Measurements from ENCODE around the gene AMIGO3.
"Not testable (repeated sequence)": the region's sequence is repeated elsewhere in the genome, so short reads cannot be mapped to it uniquely, and the experiment has no call there.

The AMIGO3 gene

DNA sequence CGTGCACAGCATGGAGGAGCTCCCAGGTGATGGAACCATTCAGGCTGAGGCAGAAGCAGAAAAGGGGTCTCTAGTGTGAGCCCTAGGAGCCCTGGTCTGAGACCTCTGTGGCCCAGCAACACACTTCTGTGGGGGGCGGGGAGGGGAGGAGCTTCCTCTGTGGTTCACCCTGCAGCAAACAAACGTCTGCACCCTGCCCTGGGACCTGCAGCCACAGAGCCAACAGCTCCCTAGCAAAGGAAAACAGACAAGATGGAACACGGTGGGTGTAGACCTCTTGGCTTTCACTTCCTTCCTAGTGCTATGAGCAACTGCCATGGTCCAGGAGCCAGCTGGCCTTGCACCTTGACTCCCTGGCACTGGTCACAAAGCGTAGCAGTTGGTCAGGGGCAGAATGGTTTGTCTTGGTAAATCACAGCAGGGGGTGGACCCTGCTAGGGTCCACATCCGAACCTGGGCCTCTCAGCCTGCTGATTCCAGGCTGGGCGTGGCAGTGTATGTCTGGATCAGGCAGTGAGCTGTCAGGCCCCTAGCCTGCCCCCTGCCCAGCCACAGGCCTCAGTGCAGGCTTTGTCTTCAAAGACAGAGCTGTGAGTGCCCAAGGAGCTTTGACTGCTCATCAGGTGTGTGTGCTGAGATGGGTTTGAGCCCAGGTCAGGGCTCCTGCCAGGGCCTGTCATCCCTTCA, 6.7 kb downstream of the AMIGO3 start:
- DNase-seq (ENCODE audit: insufficient read length, low spot score) = no peak

DNA sequence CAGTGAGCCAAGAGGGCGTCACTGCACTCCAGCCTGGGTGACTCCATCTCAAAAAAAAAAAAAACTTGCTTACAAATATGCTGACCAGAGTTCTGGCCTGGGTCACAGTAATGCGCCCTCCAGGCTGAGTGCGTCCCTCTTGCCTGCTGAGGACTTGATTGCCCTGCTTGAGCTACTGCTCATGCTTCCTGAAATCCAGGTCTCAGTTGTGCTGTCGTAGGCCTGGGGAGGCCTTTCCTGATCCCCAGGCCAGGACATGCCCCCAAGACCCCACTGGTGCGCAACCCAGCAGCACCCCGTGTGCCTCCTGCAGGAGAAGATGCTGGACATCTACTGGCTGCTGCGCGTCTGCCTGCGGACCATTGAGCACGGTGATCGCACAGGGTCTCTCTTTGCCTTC, 7.3 kb downstream of the AMIGO3 start:
- FAIRE-seq = no peak
- no peak for DNase-seq (ENCODE audit: insufficient read length, low spot score)

More for the DNA sequence above, 6.7 kb downstream of the AMIGO3 start:
- no peak for FAIRE-seq

DNA sequence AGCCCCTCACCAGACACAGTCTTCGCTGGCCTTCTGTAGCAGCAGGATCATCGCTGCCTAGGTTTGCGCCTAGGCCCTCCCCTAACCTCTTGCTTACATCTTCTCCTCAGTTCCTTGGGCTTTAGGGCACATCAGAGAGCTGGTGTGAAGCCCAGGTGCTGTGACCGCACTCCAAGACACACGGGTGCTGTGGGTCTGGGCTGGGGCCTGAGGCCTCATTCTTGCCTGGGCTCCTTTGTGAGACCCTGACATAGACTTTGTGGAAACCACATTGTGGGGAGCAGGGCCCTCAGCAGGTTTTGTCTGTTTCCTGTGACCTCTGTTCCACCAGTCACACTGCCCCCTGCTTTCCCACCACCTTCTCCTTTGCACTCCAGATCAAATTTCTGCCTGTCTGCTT, 8.0 kb downstream of the AMIGO3 start:
- DNase-seq (ENCODE audit: insufficient read length, low spot score) = no peak
- no peak for FAIRE-seq

DNA sequence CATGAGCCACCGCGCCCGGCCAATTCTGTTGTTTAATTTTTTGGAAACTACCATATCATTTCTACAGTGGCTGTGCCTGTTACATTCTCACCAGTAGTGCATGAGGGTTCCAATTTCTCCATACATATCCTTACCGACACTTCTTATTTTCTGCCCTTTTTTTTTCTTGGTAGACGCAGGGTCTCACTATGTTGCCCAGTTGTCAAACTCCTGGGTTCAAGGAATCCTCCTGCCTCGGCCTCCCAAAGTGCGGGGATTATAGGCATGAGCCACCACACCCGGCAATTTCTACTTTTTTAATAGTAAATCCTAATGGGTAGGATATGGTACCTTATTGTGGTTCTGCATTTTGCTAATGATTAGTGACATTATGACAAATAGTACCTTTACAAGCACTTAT, 9.6 kb downstream of the AMIGO3 start:
- FAIRE-seq = no peak
- no peak for DNase-seq (ENCODE audit: insufficient read length, low spot score)

DNA sequence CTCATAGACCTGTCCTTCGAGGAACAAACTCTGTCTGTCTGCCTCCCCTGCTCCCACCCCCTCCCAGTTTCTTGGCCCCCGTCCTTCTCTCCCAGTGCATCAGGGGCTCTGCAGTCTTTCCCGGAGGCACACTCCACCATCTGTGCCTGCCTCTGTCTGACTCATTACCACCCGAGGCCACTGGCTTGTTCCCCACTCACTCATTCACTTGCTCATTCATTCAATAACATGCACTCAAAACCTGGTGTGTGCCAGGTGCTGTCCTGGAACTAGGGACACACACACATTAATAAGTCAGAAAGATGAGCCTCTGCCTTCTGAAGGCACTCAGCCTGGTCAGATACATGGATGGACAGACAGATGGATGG, 12.4 kb downstream of the AMIGO3 start:
- DNase-seq (ENCODE audit: insufficient read length, low spot score) = no peak
- no peak for FAIRE-seq

DNA sequence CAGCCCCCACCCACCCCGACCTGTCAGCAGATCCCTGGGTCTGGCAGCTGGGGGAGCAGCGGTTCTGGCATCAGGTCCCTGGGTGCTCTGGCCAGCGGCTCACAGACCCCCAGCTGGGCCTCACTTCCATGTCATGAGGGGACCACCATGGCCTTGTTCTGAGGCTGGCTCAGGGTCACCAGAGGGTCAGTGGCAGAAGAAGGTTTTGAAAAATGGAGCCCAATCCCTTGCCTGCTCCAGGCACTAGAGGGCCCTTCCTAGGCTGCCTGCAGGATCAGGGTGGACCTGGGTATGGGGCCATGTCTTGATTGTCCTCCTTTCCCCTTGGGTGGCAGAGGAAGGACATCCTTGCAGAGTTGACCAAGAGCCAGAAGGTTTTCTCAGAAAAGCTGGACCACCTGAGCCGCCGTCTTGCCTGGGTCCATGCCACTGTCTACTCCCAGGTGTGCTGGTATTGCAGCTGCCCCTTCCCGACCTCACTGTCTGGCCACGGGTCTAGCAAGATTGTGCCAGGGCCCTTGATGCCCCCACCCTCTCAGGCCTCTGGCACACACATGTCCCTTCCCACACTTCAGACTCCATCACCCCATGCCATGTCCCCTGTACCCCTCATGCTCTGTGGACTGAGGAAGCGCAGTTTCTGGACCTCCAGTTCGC, 12.9 kb downstream of the AMIGO3 start:
- FAIRE-seq (no peak), DNase-seq (ENCODE audit: insufficient read length, low spot score) (no peak)

DNA sequence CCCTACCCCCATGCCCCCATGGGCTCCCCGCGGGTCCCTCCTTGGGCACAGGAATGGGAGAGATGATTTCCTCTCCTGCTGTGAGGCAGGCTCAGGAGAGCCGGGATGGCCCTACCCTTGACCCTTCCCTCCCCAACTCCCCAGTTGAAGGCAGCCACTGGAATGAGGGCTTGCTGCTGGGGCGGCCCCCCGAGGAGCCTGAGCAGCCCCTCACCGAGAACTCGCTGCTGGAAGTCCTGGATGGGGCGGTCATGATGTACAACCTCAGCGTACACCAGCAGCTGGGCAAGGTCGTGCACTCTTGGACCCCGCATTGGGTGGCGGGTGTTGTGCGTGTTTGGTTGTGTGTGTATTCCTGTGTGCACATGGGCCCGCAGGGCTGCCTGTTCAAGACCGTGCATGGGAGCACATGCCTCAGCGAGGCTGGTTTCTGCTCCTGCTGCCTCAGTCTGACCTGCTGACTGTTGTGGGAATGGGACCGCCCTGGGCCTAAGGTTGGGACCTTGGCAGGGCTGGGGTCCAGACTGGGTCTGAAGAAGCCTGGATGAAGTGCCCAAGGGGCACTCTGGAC, 14.0 kb downstream of the AMIGO3 start:
- no peak for DNase-seq (ENCODE audit: insufficient read length, low spot score)
- no peak for FAIRE-seq

DNA sequence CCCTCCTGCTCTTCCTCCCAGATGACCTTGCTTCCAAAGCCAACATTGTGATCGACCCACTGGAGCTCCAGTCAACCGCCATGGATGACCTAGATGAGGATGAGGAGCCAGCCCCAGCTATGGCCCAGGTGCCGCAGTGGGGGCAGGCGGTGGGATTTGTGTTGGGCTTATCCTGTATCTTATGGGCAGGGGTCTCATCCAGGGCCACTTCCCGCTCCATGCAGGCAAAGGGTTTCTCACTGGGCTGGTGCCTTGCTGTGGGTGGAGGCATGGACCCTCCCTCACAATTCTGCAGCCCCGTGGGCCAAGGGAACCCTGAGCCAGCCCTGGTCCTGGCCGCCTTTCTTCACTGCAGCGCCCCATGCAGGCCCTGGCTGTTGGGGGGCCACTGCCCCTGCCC, 14.9 kb downstream of the AMIGO3 start:
- FAIRE-seq = no peak

DNA sequence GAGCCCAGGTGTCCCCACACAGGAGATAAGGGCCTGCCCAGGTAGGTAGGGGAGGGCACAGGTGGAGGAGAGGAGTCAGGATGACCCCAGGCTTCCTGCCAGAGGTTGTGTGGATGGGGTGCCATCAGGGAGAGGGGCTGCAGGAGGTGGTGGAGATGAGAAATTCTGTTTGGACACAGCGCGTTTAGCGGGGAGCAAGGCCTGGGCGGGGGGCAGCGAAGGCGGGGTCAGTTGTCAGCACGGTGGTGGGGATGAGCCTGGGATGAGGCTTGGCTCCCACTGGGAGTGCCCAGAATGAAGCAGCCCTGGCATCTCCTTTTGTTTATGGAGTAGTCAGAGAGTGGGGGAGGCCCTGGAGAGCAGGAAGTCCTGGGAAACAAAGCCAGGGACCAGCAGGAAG, 15.5 kb downstream of the AMIGO3 start:
- FAIRE-seq (no peak), DNase-seq (ENCODE audit: insufficient read length, low spot score) (no peak)

More for the DNA sequence above, 14.9 kb downstream of the AMIGO3 start:
- DNase-seq (ENCODE audit: insufficient read length, low spot score) = no peak

DNA sequence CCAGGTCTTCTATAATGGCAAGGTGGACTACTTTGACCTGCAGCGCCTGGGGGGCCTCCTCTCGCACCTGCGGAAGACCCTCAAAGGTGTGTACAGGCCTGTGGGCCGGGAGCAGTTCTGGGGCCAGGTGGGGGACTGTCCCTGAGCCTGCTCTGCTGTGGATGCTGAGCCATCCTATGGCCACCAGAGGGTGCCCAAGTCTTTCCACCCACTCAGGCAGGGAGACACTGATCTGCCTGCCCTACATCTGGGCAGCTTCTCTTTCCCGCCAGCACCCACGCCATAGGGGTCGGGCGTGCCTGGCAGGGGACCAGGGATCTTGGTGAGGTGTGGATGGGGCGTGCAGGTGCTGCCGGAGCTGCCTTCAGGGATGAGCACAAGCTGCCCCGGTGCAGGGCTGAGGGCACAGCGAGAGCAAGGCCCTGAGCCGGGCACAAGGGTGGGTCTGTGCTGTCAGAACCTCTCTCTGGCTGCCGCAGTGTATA, 16.0 kb downstream of the AMIGO3 start:
- DNase-seq (ENCODE audit: insufficient read length, low spot score) = peak; percentile 90

DNA sequence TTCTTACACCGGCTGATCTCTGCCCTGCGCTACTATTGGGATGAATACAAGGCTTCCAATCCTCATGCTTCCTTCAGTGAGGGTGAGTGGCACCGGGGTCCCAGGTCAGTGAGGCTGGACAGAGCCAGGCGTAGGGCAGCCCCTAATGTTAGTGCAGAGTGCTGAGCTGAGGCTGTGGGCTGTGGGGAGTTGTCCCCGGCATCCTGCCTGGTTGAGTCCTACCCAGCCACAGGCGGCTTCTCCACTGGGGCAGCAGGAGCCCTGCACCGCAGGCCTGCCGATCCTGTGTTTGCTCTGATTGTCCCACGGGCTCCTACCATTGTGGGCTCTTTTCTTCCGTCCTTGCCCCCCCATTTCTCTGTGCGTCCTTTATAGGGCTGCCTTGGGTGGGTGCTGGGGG, 16.8 kb downstream of the AMIGO3 start:
- FAIRE-seq = no peak
- no peak for DNase-seq (ENCODE audit: insufficient read length, low spot score)

More for the DNA sequence above, 16.0 kb downstream of the AMIGO3 start:
- FAIRE-seq = peak; percentile 86

DNA sequence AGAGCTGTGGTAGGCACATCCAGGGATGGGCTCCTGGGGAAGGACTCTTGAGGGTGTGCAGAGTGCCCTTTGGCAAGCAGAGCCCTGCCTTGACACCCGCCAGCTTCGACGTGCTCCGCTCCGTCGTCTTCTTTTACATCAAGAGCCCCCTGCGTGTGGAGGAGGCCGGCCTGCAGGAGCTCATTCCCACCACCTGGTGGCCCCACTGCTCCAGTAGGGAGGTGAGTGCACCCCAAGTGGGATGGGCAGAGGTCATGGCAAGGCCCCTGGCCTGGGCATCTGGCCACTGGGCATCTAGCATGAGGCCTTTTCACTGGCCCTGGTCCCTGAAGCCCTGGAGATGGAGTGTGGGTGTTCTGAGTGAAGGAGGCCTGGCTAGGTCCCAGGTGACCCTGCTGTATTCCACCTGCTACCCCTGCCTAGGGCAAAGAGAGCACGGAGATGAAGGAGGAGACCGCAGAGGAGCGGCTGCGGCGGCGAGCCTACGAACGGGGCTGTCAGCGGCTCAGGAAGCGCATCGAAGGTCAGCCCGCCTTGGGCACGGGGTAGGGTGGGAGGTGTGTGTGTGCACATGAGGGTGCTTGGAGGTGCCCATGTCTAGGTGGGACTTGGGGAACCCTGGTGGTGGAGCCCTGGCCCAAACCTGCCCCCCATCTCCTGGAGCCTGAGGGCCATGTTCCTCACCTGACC, 18.0 kb downstream of the AMIGO3 start:
- DNase-seq (ENCODE audit: insufficient read length, low spot score) = no peak
- FAIRE-seq = no peak

DNA sequence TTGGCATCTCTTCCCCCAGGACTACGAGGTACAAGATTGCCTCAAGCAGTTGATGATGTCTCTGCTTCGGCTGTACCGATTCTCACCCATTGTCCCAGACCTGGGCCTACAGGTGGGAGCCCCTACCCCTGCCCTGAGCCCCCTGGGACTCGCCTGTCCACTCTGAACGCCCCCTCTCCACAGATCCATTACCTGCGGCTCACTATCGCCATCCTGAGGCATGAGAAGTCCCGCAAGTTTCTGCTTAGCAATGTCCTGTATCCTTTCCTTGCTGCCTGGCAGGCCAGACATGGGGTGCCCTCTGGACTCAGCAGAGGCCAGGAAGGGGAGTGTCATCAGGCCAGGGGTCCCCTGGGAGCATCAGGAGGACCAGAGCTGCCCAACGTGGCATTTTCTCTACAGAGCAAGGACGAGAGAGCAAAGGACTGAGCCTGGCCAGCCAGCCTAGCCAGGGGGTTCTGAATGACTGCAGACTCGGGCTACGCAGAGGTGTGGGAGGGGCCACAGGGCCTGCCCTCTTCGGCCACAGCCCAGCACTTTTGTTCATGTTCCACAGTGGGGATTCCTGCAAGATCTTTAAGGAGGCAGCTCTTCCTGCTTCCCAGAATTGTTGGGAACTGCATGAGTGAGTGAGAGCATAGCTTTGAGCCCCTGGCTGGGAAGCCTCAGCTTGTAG, 18.9 kb downstream of the AMIGO3 start:
- FAIRE-seq (no peak), DNase-seq (ENCODE audit: insufficient read length, low spot score) (no peak)

DNA sequence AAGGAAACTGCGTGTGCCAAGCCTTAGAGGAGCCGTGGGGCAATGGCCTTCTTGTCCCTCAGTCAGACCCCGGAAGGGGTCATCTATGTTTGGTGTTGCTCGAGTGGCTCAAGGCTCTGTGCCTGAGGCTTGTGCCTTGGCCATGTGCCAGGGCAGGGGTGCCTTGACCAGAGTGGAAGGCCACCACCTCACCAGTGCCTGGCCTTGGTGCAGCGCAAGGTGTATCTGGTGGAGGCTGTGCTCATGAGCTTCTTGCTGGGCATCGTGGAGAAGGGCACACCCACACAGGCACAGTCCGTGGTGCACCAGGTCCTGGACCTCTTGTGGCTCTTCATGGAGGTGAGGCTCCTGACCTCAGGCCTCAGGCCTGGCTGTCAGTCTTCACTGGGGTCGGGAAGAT, 19.5 kb downstream of the AMIGO3 start:
- FAIRE-seq (no peak), DNase-seq (ENCODE audit: insufficient read length, low spot score) (no peak)

DNA sequence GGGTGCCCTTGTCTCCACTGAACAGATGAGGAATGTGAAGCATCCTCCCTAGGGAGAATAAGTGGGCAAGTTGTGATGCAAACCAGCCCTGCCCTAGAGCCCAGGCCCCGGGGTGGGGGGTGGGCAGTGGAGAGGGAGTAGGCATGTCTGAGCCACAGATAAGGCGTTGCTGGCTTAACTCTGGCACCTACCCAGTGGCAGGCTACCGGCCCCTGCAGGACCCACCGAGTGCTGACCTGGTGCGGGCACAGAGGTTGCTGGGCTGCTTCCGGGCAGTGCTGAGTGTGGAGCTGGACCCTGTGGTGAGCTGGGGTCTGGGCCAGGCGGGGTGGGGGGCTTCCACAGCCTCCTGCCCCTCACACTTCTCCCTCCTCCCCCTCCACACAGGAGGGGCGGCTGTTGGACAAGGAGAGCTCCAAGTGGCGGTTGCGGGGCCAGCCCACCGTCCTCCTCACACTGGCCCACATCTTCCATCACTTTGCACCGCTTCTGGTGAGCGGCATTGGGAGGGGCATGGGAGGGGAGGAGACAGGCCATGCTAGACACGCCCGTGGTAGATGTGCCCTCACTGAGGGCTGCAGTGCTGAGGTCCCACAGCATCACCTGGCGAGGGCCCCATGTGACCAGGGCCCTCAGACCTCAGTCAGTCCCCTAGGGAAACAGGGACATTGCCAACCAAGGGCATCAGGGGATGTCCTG, 20.1 kb downstream of the AMIGO3 start:
- FAIRE-seq (no peak), DNase-seq (ENCODE audit: insufficient read length, low spot score) (no peak)

DNA sequence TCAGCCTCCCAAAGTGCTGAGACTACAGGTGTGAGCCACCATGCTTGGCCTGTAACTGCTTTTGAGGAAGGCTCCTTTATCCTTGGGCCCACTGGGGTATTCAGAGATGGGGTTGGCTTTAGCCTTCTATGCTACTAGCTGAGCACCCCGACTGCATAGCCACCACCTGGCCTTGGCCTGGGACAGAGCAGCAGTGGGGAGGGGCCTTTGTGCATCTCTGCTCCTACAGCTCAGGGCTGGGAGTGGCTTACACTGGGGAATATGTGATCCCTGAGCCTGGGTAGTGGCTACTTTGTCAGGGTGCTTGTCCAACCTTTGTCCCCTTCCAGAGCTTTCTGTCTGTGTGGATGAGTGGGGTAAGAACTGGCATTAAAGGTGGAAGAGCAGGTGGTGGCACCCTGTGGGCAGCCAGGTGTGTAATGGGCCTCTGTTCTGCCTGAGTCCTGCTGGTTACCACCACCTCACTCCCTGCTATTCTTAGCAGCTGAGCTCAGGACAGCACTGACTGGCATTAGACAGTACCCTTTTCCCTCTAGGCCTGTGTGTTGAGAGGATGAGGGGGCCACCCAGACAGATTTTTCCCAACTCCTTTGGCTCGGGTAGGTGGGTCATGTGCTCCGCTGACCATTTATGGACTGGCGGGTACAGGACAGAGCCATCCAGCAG, 24.0 kb downstream of the AMIGO3 start:
- FAIRE-seq; DNase-seq (ENCODE audit: insufficient read length, low spot score): not testable (repeated sequence)

DNA sequence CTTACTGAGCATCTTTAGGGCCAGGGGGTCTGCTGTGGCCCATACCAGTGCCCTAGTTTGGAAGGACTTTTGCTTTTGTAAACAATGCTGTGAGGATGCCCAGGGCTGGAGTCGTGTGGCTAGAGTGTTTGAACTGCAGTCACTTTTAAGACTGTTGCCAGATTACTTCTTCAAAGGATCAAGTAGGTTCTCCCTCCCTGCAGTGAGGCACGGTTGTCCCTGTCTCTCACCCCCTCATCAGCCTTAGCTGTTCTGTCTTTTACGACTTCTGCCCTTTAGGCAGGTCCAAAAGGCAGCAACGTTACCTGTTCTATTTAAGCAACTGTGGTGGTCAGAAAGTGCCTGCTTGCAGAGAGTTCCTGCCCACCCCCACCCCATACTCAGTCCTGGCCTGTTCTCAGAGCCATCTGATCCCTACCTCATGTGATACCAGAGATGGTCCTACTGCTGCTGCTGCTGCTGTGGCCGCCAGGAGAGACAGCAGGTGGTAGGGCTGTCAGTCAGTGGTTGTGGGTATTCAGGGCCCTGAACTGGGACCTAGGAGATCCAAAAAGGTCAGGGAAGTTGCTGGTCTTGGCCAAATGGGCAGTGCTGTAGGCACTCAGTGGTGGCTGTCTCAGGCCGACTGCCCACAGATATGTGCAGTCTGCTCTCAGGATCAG, 24.9 kb downstream of the AMIGO3 start:
- DNase-seq (ENCODE audit: insufficient read length, low spot score); FAIRE-seq: not testable (repeated sequence)

DNA sequence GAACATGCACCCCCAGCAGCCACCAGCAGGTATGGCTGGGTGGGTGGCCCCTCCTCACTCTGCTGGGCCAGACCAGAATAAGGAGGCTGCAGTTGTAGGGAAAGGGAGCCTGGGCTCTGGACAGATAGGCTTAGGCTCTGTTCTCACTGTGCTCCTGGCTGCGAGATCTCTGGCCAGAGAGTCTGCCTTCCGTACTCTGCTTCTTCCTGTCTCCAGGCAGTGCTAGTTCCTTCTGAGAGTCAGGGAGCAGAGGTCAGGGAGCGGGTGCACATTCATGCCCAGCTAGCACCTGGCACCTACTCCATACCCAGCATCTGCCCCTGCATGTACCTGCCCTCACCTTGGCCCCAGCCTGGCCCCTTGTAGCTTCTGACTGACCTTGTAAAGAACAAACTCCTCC, 28.0 kb downstream of the AMIGO3 start:
- DNase-seq (ENCODE audit: insufficient read length, low spot score); FAIRE-seq: not testable (repeated sequence)

DNA sequence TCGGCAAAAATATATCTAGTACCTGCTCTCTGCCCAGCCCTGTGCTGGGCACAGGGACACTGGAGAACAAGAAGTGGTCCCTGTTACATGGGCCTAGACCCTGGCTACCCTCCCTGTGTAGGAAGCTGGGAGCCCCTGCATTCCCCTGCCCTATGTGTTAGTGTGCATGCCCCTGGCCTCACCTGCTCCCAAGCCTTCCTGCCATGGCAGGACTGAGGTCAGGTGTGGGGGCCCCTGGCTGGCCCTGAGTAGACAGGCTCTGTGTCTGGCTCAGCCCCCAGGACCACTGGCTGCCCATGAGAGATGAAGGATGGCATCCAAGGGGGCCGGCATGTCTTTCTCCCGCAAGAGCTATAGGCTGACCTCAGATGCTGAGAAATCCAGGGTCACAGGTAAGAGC, 28.6 kb downstream of the AMIGO3 start:
- not testable (repeated sequence) for DNase-seq (ENCODE audit: insufficient read length, low spot score); FAIRE-seq

Data from GM19239 (cell line).